Adrenal gland (tissue), 12 donors: ENCODE results near the gene PEBP1. TPM values are rescaled to one million over a fixed set of nuclear protein-coding genes. Genes with fewer than 3 reads are reported as not detected.

Experiments used
- DNase-seq, 7 donors: peaks; one replicate each; pipeline ENCODE4 v3.0.0-alpha.2; 2019 to 2020
- H3K27ac ChIP-seq, 5 donors: fragments of 200-600 bp; sonication (generic) in 4 of 5; 1 replicate in 3 of 5; 2 replicates in 2 of 5; pipeline versions ENCODE4 v1.5.1 to v1.8.0; 2016 to 2020; ENCODE audit warnings: mild to moderate bottlenecking in 1 of 5
- H3K27me3 ChIP-seq: fragments of 200-600 bp; 2 replicates; pipeline ENCODE4 v1.8.0; 2021
- H3K36me3 ChIP-seq, 2 donors: fragments of 200-600 bp; replicated peaks in 1 of 2; 1 replicate in 1 of 2; 2 replicates in 1 of 2; pipeline versions ENCODE4 v1.5.1 to v1.8.0; 2018 to 2022
- H3K4me1 ChIP-seq, 2 donors: fragments of 200-600 bp; replicated peaks in 1 of 2; 1 replicate in 1 of 2; 2 replicates in 1 of 2; pipeline versions ENCODE4 v1.5.1 to v1.8.0; 2018 to 2021
- H3K4me3 ChIP-seq, 4 donors: fragments of 200-600 bp; sonication (generic) in 3 of 4; one replicate each; pipeline ENCODE4 v1.5.1; 2016 to 2018
- H3K9me3 ChIP-seq, 3 donors: fragments of 200-600 bp; sonication (generic) in 1 of 3; replicated peaks in 1 of 3; 1 replicate in 2 of 3; 2 replicates in 1 of 3; pipeline versions ENCODE4 v1.5.1 to v1.8.0; 2016 to 2021
- CTCF ChIP-seq, 6 experiments: fragments of 450-650 bp in 4 of 6; fragments of 200-600 bp in 2 of 6; sonication (generic) in 1 of 6; IDR thresholded peaks; 1 replicate in 5 of 6; 2 replicates in 1 of 6; pipeline versions ENCODE4 v1.5.1 to v1.8.0; 2016 to 2021; ENCODE audit warnings: antibody characterized with exemption in 6 of 6, mild to moderate bottlenecking in 2 of 6, moderate library complexity in 1 of 6
- POLR2A ChIP-seq, 2 donors: fragments of 450-650 bp; IDR thresholded peaks; one replicate each; pipeline ENCODE4 v1.6.1; 2017; ENCODE audit warnings: antibody characterized with exemption in 2 of 2, mild to moderate bottlenecking in 2 of 2, moderate library complexity in 1 of 2
- WGBS, 4 donors: extraction: QIAGEN DNeasy Blood & Tissue Kit in 2 of 4; methylation state at CpG; one replicate each; pipeline versions ENCODE4 v1.1.5 to v1.1.7; 2013 to 2017; 5-methylcytosine and 5-hydroxymethylcytosine counted together
- intact Hi-C, 2 donors: fragments of 100-400 bp; cut with DNase I; formaldehyde crosslinking; loops; one replicate each; pipeline versions ENCODE4 v1.14.1 to v1.15.0; 2022 to 2023
- polyA plus RNA-seq, 3 donors: library from polyadenylated mRNA; stranded (reverse); fragments of 200-250 nt in 2 of 3; fragments of 350-450 nt in 1 of 3; fragmentation: Illumina TruSeq in 1 of 3; extraction: RNeasy Lipid Tissue Mini Kit (QIAGEN cat#74804) in 1 of 3; gene quantifications; one replicate each; pipeline ENCODE4 v1.2.3, GENCODE V29; 2013 to 2014
- total RNA-seq, 9 donors: library from RNA; depleted of rRNA in 4 of 9; stranded (reverse); fragments of >200 nt in 4 of 9; fragments of 120-200 nt in 1 of 9; fragmentation: NEBNext Ultra II Directional in 1 of 9; extraction: Animal tissue kit (Norgen Biotek cat#: 25700) in 1 of 9; gene quantifications; one replicate each; pipeline versions ENCODE4 v1.1.0 to v1.2.4, GENCODE V29; 2013 to 2023
- donor health status: healthy with polysubstance abuse.
- donor health status: Bipolar disorder and iron deficiency.
- donor health status: DM: yes; HTN: yes; CAD: no.
- donor health status: DM: no; HTN: no; CAD: no.
- donor health status: DM: no; HTN: no; CAD: no.
- donor health status: DM: yes; HTN: yes; CAD: no.

Gene PEBP1
- total and polyA plus RNA-seq, 12 donors, result 1,179 to 3,690 (median 2,332) TPM

GRCh38 chr12:118150625-118151024 is 14.7 kb downstream of the PEBP1 start:
- H3K36me3 ChIP-seq, result peaks cover 0 to 45% of the 10 kb centered on the region in 2 donors
- 45 to 59% (median 48%) methylated on average over 7 of the region's 7 CpGs for WGBS, 4 donors
- H3K9me3 ChIP-seq, result no peaks in the 10 kb centered on the region
- TF ChIP-seq CTCF (IDR thresholded peaks at IDR 0.05) (no peak), POLR2A (IDR thresholded peaks at IDR 0.05) (no peak)
- peaks cover 0 to 4% of the 10 kb centered on the region in 2 donors for H3K4me1 ChIP-seq
- no peak overlapping the region for H3K4me3 ChIP-seq
- H3K27ac ChIP-seq, result no peak overlapping the region
- DNase-seq, result peak in 1 of 7 donors; percentile 40
- no peaks in the 10 kb centered on the region for H3K27me3 ChIP-seq
- intact Hi-C loops, result no loop called here

- no peaks in the 10 kb centered on the region for H3K9me3 ChIP-seq
- intact Hi-C loops, result no loop called here
- peaks cover 0 to 4% of the 10 kb centered on the region in 2 donors for H3K4me1 ChIP-seq
- peaks cover 0 to 33% of the 10 kb centered on the region in 2 donors for H3K36me3 ChIP-seq
- H3K27ac ChIP-seq, result no peak overlapping the region
- no peak overlapping the region for H3K4me3 ChIP-seq
- 67 to 79% (median 76%) methylated on average over 4 to 5 of the region's 5 CpGs for WGBS, 4 donors
- TF ChIP-seq POLR2A (IDR thresholded peaks at IDR 0.05) (no peak), CTCF (IDR thresholded peaks at IDR 0.05) (no peak)
- no peaks in the 10 kb centered on the region for H3K27me3 ChIP-seq
- no peak for DNase-seq
These were observed 15.8 kb downstream of the PEBP1 start for GRCh38 chr12:118151755-118152154.

- Histone ChIP-seq H3K4me3 (no peak overlapping the region), H3K27ac (no peak overlapping the region), H3K9me3 (no peaks in the 10 kb centered on the region), H3K4me1 (no peaks in the 10 kb centered on the region), H3K36me3 (peaks cover 0 to 49% of the 10 kb centered on the region in 2 donors), H3K27me3 (no peaks in the 10 kb centered on the region)
- no peak for DNase-seq
- TF ChIP-seq POLR2A (IDR thresholded peaks at IDR 0.05) (no peak), CTCF (IDR thresholded peaks at IDR 0.05) (no peak)
- intact Hi-C loops, result no loop called here
- WGBS, 4 donors, result 94 to 98% (median 97%) methylated on average over 3 of the region's 3 CpGs
These were observed 24.6 kb downstream of the PEBP1 start for GRCh38 chr12:118160536-118160935.

GRCh38 chr12:118164798-118165486 is 29.0 kb downstream of the PEBP1 start:
- Histone ChIP-seq H3K36me3 (peaks cover 0 to 49% of the 10 kb centered on the region in 2 donors), H3K9me3 (no peaks in the 10 kb centered on the region), H3K27ac (no peak overlapping the region), H3K27me3 (no peaks in the 10 kb centered on the region), H3K4me1 (no peaks in the 10 kb centered on the region), H3K4me3 (no peak overlapping the region)
- TF ChIP-seq POLR2A (IDR thresholded peaks at IDR 0.05) (no peak), CTCF (IDR thresholded peaks at IDR 0.05) (peak; percentile 20 to 55 (median 51))
- 50 to 59% (median 54%) methylated on average over 6 of the region's 6 CpGs for WGBS, 4 donors
- DNase-seq, result peak in 4 of 7 donors; percentile 31 to 54 (median 40)
- intact Hi-C loops, result no loop called here
